Measurements from ENCODE around the gene TPO. TPM values are rescaled to one million over a fixed set of nuclear protein-coding genes. Genes with fewer than 3 reads are reported as not detected.
"Not testable (repeated sequence)": the region's sequence is repeated elsewhere in the genome, so short reads cannot be mapped to it uniquely, and the experiment has no call there.

The TPO gene
- total RNA-seq, 4 donors from 2014 or later: 0.93 to 4.6 (median 1.3) TPM

GRCh38 chr2:1514391-1515072 lies 101.3 kb downstream of the TPO start:
- Histone ChIP-seq H3K27me3 (peaks cover 7% of the 10 kb centered on the region), H3K36me3 (no peaks in the 10 kb centered on the region), H3K27ac (no peak overlapping the region), H3K9me3 (no peaks in the 10 kb centered on the region), H3K4me1 (peaks cover 6% of the 10 kb centered on the region), H3K4me3 (no peak overlapping the region)
- DNase-seq (ENCODE audit: low spot score in 2 of 2): peak in 1 of 2 donors; percentile 48
- TF ChIP-seq EP300 (IDR thresholded peaks at IDR 0.05) (no peak), POLR2A (IDR thresholded peaks at IDR 0.05) (no peak), POLR2AphosphoS5 (IDR thresholded peaks at IDR 0.05) (no peak)
- TF ChIP-seq, protein P1, sequence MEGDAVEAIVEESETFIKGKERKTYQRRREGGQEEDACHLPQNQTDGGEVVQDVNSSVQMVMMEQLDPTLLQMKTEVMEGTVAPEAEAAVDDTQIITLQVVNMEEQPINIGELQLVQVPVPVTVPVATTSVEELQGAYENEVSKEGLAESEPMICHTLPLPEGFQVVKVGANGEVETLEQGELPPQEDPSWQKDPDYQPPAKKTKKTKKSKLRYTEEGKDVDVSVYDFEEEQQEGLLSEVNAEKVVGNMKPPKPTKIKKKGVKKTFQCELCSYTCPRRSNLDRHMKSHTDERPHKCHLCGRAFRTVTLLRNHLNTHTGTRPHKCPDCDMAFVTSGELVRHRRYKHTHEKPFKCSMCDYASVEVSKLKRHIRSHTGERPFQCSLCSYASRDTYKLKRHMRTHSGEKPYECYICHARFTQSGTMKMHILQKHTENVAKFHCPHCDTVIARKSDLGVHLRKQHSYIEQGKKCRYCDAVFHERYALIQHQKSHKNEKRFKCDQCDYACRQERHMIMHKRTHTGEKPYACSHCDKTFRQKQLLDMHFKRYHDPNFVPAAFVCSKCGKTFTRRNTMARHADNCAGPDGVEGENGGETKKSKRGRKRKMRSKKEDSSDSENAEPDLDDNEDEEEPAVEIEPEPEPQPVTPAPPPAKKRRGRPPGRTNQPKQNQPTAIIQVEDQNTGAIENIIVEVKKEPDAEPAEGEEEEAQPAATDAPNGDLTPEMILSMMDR (IDR thresholded peaks at IDR 0.05): no peak
- 75% methylated on average over 17 of the region's 18 CpGs for WGBS

DNA sequence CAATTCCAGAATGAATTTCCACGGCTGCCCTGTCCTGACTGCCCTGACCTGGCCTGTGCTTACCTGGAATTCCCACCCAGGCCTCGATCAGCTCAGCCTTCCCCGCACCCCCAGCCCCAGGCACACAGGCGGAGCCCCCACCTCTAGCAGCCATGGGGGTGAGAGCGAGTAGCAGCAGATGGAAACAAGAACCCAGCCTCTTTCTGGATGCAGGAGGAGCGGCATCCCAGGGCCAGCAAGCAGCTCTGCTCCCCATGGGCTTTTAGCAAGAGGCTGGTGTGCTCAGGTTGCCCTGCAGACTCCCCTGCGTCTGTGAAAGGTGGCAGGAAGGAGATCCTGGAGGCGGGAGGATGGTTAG lies 101.8 kb downstream of the TPO start:
- no peak overlapping the region for H3K4me3 ChIP-seq
- H3K9me3 ChIP-seq: no peaks in the 10 kb centered on the region
- H3K27ac ChIP-seq: no peak overlapping the region
- H3K36me3 ChIP-seq: no peaks in the 10 kb centered on the region
- peaks cover 7% of the 10 kb centered on the region for H3K27me3 ChIP-seq
- DNase-seq (ENCODE audit: low spot score in 2 of 2): peak in 1 of 2 donors; percentile 62
- TF ChIP-seq, protein P1 (IDR thresholded peaks at IDR 0.05): no peak
- TF ChIP-seq POLR2A (IDR thresholded peaks at IDR 0.05): no peak
- no peak for TF ChIP-seq POLR2AphosphoS5 (IDR thresholded peaks at IDR 0.05)
- TF ChIP-seq EP300 (IDR thresholded peaks at IDR 0.05): no peak
- H3K4me1 ChIP-seq: peaks cover 4% of the 10 kb centered on the region
- WGBS: 74% methylated on average over 5 of the region's 8 CpGs

- H3K36me3 ChIP-seq: no peaks in the 10 kb centered on the region
- 92% methylated on average over 19 of the region's 23 CpGs for WGBS
- peak in 1 of 2 donors; percentile 74 for DNase-seq (ENCODE audit: low spot score in 2 of 2)
- TF ChIP-seq, protein P1 (IDR thresholded peaks at IDR 0.05): no peak
- TF ChIP-seq POLR2A (IDR thresholded peaks at IDR 0.05) (no peak), EP300 (IDR thresholded peaks at IDR 0.05) (no peak), POLR2AphosphoS5 (IDR thresholded peaks at IDR 0.05) (no peak)
- peaks cover 7% of the 10 kb centered on the region for H3K27me3 ChIP-seq
- no peaks in the 10 kb centered on the region for H3K9me3 ChIP-seq
- H3K27ac ChIP-seq: no peak overlapping the region
- no peaks in the 10 kb centered on the region for H3K4me1 ChIP-seq
- no peak overlapping the region for H3K4me3 ChIP-seq
Measured at GRCh38 chr2:1515986-1516797, 102.9 kb downstream of the TPO start.

DNA sequence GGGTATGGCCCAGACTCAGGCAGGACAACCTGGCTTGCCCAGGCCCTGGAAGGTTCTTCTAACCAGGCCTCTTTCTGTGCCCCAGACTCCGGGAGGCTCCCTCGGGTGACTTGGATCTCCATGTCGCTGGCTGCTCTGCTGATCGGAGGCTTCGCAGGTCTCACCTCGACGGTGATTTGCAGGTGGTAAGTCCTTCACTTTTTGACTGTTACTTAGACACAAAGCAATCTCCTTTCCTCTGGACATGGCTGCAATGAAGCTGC lies 103.5 kb downstream of the TPO start:
- H3K27me3 ChIP-seq: peaks cover 7% of the 10 kb centered on the region
- 97% methylated on average over 6 of the region's 7 CpGs for WGBS
- no peak for TF ChIP-seq POLR2A (IDR thresholded peaks at IDR 0.05)
- TF ChIP-seq, protein P1 (IDR thresholded peaks at IDR 0.05): no peak
- no peak for TF ChIP-seq EP300 (IDR thresholded peaks at IDR 0.05)
- TF ChIP-seq POLR2AphosphoS5 (IDR thresholded peaks at IDR 0.05): no peak

DNA sequence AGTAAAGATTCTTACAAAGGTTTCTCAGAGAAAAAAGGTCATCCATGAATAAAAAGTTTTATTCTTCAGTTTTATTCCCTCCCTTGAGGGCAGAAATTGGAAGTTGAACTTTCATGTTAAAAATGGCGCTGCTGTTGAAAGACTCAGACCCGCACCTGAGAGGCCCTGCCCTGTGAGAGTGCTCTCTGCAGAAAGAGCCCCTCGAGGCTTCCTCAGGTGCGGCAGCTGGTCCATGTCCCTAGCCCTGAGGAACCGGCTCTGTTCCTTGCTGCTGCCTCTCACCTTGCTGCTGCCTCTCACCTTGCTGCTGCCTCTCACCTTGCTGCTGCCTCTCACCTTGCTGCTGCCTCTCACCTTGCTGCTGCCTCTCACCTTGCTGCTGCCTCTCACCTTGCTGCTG lies 104.0 kb downstream of the TPO start:
- H3K36me3 ChIP-seq, H3K27me3 ChIP-seq, H3K4me3 ChIP-seq, H3K9me3 ChIP-seq, H3K4me1 ChIP-seq, H3K27ac ChIP-seq: not testable (repeated sequence)
- DNase-seq (ENCODE audit: low spot score in 2 of 2): peak in 1 of 2 donors; percentile 26
- 57% methylated on average over 5 of the region's 5 CpGs for whole genome bisulfite sequencing

More for the DNA sequence above, 103.5 kb downstream of the TPO start:
- Histone ChIP-seq H3K4me1 (no peaks in the 10 kb centered on the region), H3K36me3 (no peaks in the 10 kb centered on the region), H3K4me3 (no peak overlapping the region), H3K9me3 (no peaks in the 10 kb centered on the region), H3K27ac (no peak overlapping the region)
- DNase-seq (ENCODE audit: low spot score in 2 of 2): peak in 1 of 2 donors; percentile 72

All from suprapubic skin (tissue), 4 donors.